ENCODE data around the gene TUT7.

The TUT7 gene

GRCh38 chr9:86241216-86241615, 113.0 kb downstream of the TUT7 start:
- no peaks in the 10 kb centered on the region for H3K9me3 Mint-ChIP-seq
- no peak overlapping the region for H3K4me3 Mint-ChIP-seq
- no peak for DNase-seq
- H3K27ac Mint-ChIP-seq = no peak overlapping the region
- no peak for TF ChIP-seq CTCF (IDR thresholded peaks at IDR 0.05)
- H3K36me3 Mint-ChIP-seq (ENCODE audit: low read depth) = no peaks in the 10 kb centered on the region
- H3K27me3 Mint-ChIP-seq (ENCODE audit: low read depth, poor library complexity) = peaks cover under 1% of the 10 kb centered on the region
- H3K4me1 Mint-ChIP-seq = peaks cover 32% of the 10 kb centered on the region

DNA sequence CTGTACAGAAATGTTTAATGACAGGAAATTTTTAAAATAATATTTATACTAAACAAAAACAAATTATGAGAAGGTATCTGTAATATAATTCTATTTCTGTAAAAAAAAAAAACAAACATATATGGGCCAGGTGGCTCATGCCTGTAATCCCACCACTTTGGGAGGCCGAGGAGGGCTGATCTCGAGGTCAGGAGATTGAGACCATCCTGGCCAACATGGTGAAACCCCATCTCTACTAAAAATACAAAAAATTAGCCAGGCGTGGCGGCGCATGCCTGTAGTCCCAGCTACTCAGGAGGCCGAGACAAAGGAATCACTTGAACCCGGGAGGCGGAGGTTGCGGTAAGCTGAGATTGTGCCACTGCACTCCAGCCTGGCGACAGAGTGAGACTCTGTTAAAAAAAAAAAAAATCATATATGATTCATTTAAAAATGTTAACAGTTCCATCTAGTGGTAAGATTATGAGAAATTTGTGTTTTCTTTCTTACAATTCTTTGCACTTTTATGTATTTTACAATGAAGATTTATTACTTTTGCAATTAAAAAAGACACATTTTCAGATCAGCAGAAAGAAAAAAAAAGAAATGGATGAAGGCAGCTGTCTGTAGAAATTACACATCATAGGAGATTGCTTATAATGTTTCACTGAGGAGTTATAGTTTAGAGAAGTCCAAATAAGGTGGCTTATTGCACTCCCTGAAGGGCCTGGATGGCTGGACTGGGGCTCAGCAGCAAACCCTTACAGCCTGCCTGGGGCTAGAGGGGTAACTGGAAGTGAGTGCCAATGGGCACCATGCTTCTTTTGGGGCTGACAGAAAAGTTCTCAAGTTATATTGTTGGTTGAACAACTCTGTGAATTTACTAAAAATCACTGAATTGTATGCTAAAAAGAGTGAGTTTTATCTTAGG, 115.1 kb downstream of the TUT7 start:
- DNase-seq = no peak
- Mint-ChIP-seq H3K9me3 (no peaks in the 10 kb centered on the region), H3K4me1 (peaks cover 33% of the 10 kb centered on the region), H3K27me3 (ENCODE audit: low read depth, poor library complexity) (peaks cover 3% of the 10 kb centered on the region), H3K36me3 (ENCODE audit: low read depth) (no peaks in the 10 kb centered on the region), H3K4me3 (no peak overlapping the region), H3K27ac (no peak overlapping the region)
- no peak for TF ChIP-seq CTCF (IDR thresholded peaks at IDR 0.05)
